Smooth muscle cell (in vitro differentiated cells): ENCODE results near the gene PRPF6. TPM values are rescaled to one million over a fixed set of nuclear protein-coding genes. Genes with fewer than 3 reads are reported as not detected.
A peak's percentile ranks its signal among the peaks of the same experiment; 100 is the strongest.

Source experiments
- DNase-seq: peaks from one replicate; lab custom pipeline; 2025; ENCODE audit not compliant: unreplicated experiment; lab: John Stamatoyannopoulos, UW
- H2AFZ ChIP-seq: fragments of 200-600 bp; sonication (generic); 2 replicates; pipeline ENCODE4 v1.6.0; 2016; ENCODE audit warnings: antibody characterized with exemption, low read depth, mild to moderate bottlenecking
- H3F3A ChIP-seq: fragments of 200-600 bp; sonication (generic); 2 replicates; pipeline ENCODE4 v1.6.0; 2017; ENCODE audit warnings: antibody characterized with exemption, low read depth
- H3K27ac ChIP-seq: fragments of 200-600 bp; sonication (generic); 2 replicates; pipeline ENCODE4 v1.5.1; 2016; ENCODE audit warnings: low read depth, mild to moderate bottlenecking
- H3K27me3 ChIP-seq: fragments of 200-600 bp; sonication (generic); 2 replicates; pipeline ENCODE4 v1.6.1; 2016; ENCODE audit warnings: low read depth, mild to moderate bottlenecking
- H3K36me3 ChIP-seq: fragments of 200-600 bp; sonication (generic); 2 replicates; pipeline ENCODE4 v1.5.1; 2016; ENCODE audit warnings: low read depth
- H3K4me1 ChIP-seq: fragments of 200-600 bp; sonication (generic); 2 replicates; pipeline ENCODE4 v1.5.1; 2016; ENCODE audit warnings: low read depth
- H3K4me2 ChIP-seq: fragments of 200-600 bp; sonication (generic); 2 replicates; pipeline ENCODE4 v1.6.0; 2016; ENCODE audit warnings: mild to moderate bottlenecking
- H3K4me3 ChIP-seq: fragments of 200-600 bp; sonication (generic); 2 replicates; pipeline ENCODE4 v1.5.1; 2016; ENCODE audit warnings: mild to moderate bottlenecking
- H3K79me2 ChIP-seq: fragments of 200-600 bp; sonication (generic); 2 replicates; pipeline ENCODE4 v1.6.0; 2016; ENCODE audit warnings: low read depth, mild to moderate bottlenecking
- H3K9ac ChIP-seq: fragments of 200-600 bp; sonication (generic); 2 replicates; pipeline ENCODE4 v1.6.0; 2016; ENCODE audit warnings: low read depth
- H3K9me3 ChIP-seq: fragments of 200-600 bp; sonication (generic); replicated peaks from 2 replicates; pipeline ENCODE4 v1.5.1; 2016; ENCODE audit warnings: low read depth
- H4K20me1 ChIP-seq: fragments of 200-600 bp; sonication (generic); 2 replicates; pipeline ENCODE4 v1.6.0; 2016; ENCODE audit warnings: low read depth
- WGBS: methylation state at CpG from one replicate; pipeline ENCODE4 v1.1.7; 2016; ENCODE audit warnings: low lambda C conversion rate; 5-methylcytosine and 5-hydroxymethylcytosine counted together
- polyA plus RNA-seq: library from polyadenylated mRNA; unstranded; fragments of >200 nt; fragmentation: Nextera tagmentation; extraction: Ambion mirVana; gene quantifications from 2 replicates; pipeline ENCODE4 v1.2.1, GENCODE V29; 2016
- total RNA-seq: library from RNA; depleted of rRNA; stranded (reverse); fragments of >200 nt; gene quantifications from 2 replicates; pipeline ENCODE4 v1.2.3, GENCODE V29; 2014
- TF ChIP-seq, protein P1 (sequence below): fragments of 200-600 bp; sonication (generic); IDR thresholded peaks from 2 replicates; pipeline ENCODE4 v1.5.1; 2017; ENCODE audit warnings: borderline replicate concordance, mild to moderate bottlenecking, antibody characterized with exemption; ENCODE audit not compliant: insufficient read depth, poor library complexity, severe bottlenecking

PRPF6 gene
- total and polyA plus RNA-seq, 2 experiments from 2014 or later: 33.3 to 51.2 TPM

DNA sequence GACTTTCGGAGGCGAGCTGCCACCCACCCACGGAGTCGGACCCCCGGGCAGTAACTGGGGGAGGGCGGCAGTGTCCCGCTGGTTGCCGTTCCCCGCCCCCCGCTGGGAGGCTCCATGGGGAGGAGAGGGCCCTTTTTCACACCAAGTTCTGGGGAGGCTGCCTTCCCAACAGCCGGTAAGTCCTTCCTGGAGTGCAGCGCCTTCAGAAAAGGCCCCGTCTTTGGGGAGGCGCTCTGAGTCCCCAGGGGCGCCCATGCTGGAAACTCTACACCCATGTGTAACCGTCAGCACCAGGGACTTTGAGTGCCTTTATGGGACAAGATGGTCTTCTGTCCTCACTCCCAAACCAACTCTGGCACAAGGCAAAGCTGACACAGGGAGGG, 68.9 kb downstream of the PRPF6 start:
- H2AFZ ChIP-seq: no peak overlapping the region
- WGBS: 31% methylated on average over 14 of the region's 16 CpGs

DNA sequence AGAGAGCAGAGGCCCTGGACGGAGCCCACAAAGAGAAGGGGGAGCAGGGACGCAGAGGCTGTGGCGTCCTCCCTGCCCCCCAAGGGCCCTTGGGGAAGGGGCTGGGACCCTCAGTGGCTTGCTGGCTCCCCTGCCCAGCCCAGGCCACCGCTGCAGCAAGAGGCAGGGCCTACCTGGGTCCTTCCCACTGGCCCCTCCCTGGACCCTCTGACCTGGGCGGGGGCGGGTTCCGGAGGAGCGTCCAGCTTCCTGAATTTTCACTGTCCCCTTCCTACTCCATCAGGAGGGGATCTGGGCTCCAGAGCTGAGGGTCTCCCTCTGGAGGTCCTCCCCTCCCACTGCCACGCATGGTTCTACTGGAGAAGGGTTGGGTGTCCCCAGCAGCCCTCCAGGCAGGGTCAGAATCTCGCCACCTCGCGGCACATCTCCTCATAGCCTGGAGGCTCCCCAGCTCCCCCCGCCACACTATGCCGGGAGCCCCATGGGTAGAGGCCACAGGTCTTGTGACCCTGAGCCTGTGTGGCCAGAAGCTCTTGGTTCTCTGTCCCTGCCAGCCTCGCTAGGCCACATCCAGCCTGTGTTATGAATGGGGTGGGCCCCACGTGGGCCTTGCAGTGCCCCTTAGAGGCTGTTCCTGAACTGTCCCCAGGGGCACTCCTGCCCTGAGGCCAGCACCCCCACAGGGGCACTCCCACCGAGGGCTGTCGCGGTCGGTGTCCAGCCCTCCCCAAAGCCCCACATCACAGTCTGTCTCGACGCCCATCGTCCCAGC, 69.5 kb downstream of the PRPF6 start:
- Histone ChIP-seq H3K9ac (no peak overlapping the region), H3K4me2 (peak overlapping the region; percentile 84), H3K4me3 (no peak overlapping the region), H3K27me3 (peaks cover 9% of the 10 kb centered on the region), H3K36me3 (no peaks in the 10 kb centered on the region), H3K4me1 (peaks cover 4% of the 10 kb centered on the region), H3K27ac (no peak overlapping the region), H3F3A (peaks cover 6% of the 10 kb centered on the region), H3K79me2 (no peaks in the 10 kb centered on the region), H3K9me3 (no peaks in the 10 kb centered on the region), H4K20me1 (peaks cover 6% of the 10 kb centered on the region), H2AFZ (no peak overlapping the region)
- TF ChIP-seq, protein P1, sequence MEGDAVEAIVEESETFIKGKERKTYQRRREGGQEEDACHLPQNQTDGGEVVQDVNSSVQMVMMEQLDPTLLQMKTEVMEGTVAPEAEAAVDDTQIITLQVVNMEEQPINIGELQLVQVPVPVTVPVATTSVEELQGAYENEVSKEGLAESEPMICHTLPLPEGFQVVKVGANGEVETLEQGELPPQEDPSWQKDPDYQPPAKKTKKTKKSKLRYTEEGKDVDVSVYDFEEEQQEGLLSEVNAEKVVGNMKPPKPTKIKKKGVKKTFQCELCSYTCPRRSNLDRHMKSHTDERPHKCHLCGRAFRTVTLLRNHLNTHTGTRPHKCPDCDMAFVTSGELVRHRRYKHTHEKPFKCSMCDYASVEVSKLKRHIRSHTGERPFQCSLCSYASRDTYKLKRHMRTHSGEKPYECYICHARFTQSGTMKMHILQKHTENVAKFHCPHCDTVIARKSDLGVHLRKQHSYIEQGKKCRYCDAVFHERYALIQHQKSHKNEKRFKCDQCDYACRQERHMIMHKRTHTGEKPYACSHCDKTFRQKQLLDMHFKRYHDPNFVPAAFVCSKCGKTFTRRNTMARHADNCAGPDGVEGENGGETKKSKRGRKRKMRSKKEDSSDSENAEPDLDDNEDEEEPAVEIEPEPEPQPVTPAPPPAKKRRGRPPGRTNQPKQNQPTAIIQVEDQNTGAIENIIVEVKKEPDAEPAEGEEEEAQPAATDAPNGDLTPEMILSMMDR: no peak
- 87% methylated on average over 22 of the region's 23 CpGs for WGBS
- no peak for DNase-seq

More for the DNA sequence above, 68.9 kb downstream of the PRPF6 start:
- no peaks in the 10 kb centered on the region for H3K36me3 ChIP-seq
- H3K9ac ChIP-seq: no peak overlapping the region
- H3K4me2 ChIP-seq: peak overlapping the region; percentile 84
- peaks cover 6% of the 10 kb centered on the region for H4K20me1 ChIP-seq
- H3F3A ChIP-seq: peaks cover under 1% of the 10 kb centered on the region
- H3K9me3 ChIP-seq: no peaks in the 10 kb centered on the region
- no peak overlapping the region for H3K27ac ChIP-seq
- peak overlapping the region; percentile 46 for H3K4me3 ChIP-seq
- peaks cover 9% of the 10 kb centered on the region for H3K27me3 ChIP-seq
- peaks cover 4% of the 10 kb centered on the region for H3K4me1 ChIP-seq
- H3K79me2 ChIP-seq: no peaks in the 10 kb centered on the region
- DNase-seq: peak; percentile 56
- TF ChIP-seq, protein P1: no peak

DNA sequence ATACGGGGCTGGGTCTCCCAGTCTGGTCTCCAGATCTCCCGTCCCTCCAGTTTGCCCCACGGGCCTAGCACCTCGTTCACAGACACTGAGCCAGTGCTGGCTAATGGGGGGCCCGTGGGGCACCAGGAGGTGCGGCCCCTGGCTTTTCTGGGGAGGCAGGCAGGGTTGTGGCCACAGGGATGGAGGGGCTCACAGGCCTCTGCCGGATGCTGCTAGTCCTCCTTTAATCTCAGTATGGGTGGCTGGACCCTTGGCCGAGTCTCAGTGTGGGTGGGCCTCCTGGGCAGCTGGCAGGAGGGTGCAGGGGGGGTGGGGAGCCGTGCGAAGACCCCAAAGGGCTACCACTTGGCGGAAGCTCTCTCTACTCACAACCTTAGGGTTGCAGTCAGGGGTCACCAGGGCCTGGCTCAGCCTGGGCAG, 70.1 kb downstream of the PRPF6 start:
- 91% methylated on average over 11 of the region's 11 CpGs for WGBS
- H3K9ac ChIP-seq: no peak overlapping the region
- H4K20me1 ChIP-seq: peaks cover 6% of the 10 kb centered on the region
- peaks cover 9% of the 10 kb centered on the region for H3K27me3 ChIP-seq
- peaks cover 11% of the 10 kb centered on the region for H3F3A ChIP-seq
- H3K4me1 ChIP-seq: peaks cover 4% of the 10 kb centered on the region
- no peak overlapping the region for H3K27ac ChIP-seq
- DNase-seq: no peak
- H3K4me3 ChIP-seq: no peak overlapping the region
- H3K9me3 ChIP-seq: no peaks in the 10 kb centered on the region
- H3K79me2 ChIP-seq: no peaks in the 10 kb centered on the region
- TF ChIP-seq, protein P1: no peak
- H3K36me3 ChIP-seq: no peaks in the 10 kb centered on the region
- H2AFZ ChIP-seq: no peak overlapping the region
- no peak overlapping the region for H3K4me2 ChIP-seq
